ENCODE measurements around the gene SEMA5B.

- peak; percentile 80 for TF ChIP-seq POLR2A (IDR thresholded peaks at IDR 0.05; ENCODE audit: low read depth, low read length)
- TF ChIP-seq CTCF (IDR thresholded peaks at IDR 0.05; ENCODE audit: extremely low read depth in 1 of 2, insufficient read depth in 1 of 2, low read depth in 1 of 2, low read length in 2 of 2), result no peak
- no peak for TF ChIP-seq EZH2 (IDR thresholded peaks at IDR 0.05; ENCODE audit: borderline replicate concordance, low read depth, low read length, severe bottlenecking)
- no peak for TF ChIP-seq GATA2 (IDR thresholded peaks at IDR 0.05; ENCODE audit: insufficient read depth, insufficient read length, low read depth, low read length)
- TF ChIP-seq FOS (IDR thresholded peaks at IDR 0.05; ENCODE audit: borderline replicate concordance, insufficient read depth, low read length), result no peak
- TF ChIP-seq JUN (IDR thresholded peaks at IDR 0.05; ENCODE audit: borderline replicate concordance, insufficient read depth, insufficient read length, low read depth), result no peak
- peak; percentile 78 for TF ChIP-seq POLR2AphosphoS5 (IDR thresholded peaks at IDR 0.05; ENCODE audit: insufficient read depth, low read depth, low read length)
- TF ChIP-seq MAX (IDR thresholded peaks at IDR 0.05; ENCODE audit: insufficient read depth, insufficient read length), result peak; percentile 82
Measured at GRCh38 chr3:123066896-123067688, 39.5 kb upstream of the SEMA5B start, which contains the start of gene PDIA5.

Measured in endothelial cell of umbilical vein (primary cell).